Calu3 (cell line): ENCODE data around the gene COQ2. TPM values are rescaled to one million over a fixed set of nuclear protein-coding genes. Genes with fewer than 3 reads are reported as not detected.

Experiments used
- BruUV-seq: library from RNA; stranded (reverse); fragments of 400-500 nt; replicated peaks from 2 replicates; lab custom pipeline; 2021; lab: Mats Ljungman, UMichigan
- CTCF ChIA-PET: fragments of 300-600 bp; sonication (Branson Sonifier 250); formaldehyde crosslinking; loops from one replicate; lab custom pipeline; 2022; ENCODE audit warnings: antibody characterized with exemption; lab: Charles Lee
- DNase-seq: peaks from one replicate; pipeline ENCODE4 v3.0.0; 2022
- H3K27ac Mint-ChIP-seq: one replicate; pipeline ENCODE4 v1.8.0; 2022; ENCODE audit warnings: mixed read lengths; ENCODE audit not compliant: unreplicated experiment
- H3K27me3 Mint-ChIP-seq: one replicate; pipeline ENCODE4 v1.8.0; 2022; ENCODE audit warnings: mixed read lengths; ENCODE audit not compliant: unreplicated experiment
- H3K36me3 Mint-ChIP-seq: one replicate; pipeline ENCODE4 v1.8.0; 2022; ENCODE audit warnings: mild to moderate bottlenecking, moderate library complexity, mixed read lengths; ENCODE audit not compliant: insufficient read depth, unreplicated experiment
- H3K4me1 Mint-ChIP-seq: one replicate; pipeline ENCODE4 v1.8.0; 2022; ENCODE audit warnings: mild to moderate bottlenecking, low read depth, mixed read lengths; ENCODE audit not compliant: unreplicated experiment
- H3K4me3 Mint-ChIP-seq: one replicate; pipeline ENCODE4 v1.8.0; 2022; ENCODE audit warnings: mild to moderate bottlenecking, low read depth, moderate library complexity, mixed read lengths; ENCODE audit not compliant: unreplicated experiment
- H3K9me3 Mint-ChIP-seq: one replicate; pipeline ENCODE4 v1.8.0; 2022; ENCODE audit warnings: low read depth, mixed read lengths; ENCODE audit not compliant: unreplicated experiment
- intact Hi-C: fragments of 100-400 bp; cut with micrococcal nuclease; formaldehyde crosslinking; loops from one replicate; pipeline ENCODE4 v1.10.0; 2022; ENCODE audit not compliant: unreplicated experiment
- total RNA-seq: library from RNA; stranded (reverse); gene quantifications from 2 replicates; pipeline ENCODE4 v1.2.3, GENCODE V29; 2022
- TF ChIP-seq, protein P1 (sequence below): fragments of 200-600 bp; IDR thresholded peaks from one replicate; pipeline ENCODE4 v1.8.0; 2022; ENCODE audit warnings: antibody characterized with exemption; ENCODE audit not compliant: unreplicated experiment

Gene COQ2
- total RNA-seq, 1 experiment from 2014 or later = 16.3 TPM

- CTCF ChIA-PET = no interaction called here
These were observed 33.1 kb upstream of the COQ2 start for GRCh38 chr4:83317671-83318070.

DNA sequence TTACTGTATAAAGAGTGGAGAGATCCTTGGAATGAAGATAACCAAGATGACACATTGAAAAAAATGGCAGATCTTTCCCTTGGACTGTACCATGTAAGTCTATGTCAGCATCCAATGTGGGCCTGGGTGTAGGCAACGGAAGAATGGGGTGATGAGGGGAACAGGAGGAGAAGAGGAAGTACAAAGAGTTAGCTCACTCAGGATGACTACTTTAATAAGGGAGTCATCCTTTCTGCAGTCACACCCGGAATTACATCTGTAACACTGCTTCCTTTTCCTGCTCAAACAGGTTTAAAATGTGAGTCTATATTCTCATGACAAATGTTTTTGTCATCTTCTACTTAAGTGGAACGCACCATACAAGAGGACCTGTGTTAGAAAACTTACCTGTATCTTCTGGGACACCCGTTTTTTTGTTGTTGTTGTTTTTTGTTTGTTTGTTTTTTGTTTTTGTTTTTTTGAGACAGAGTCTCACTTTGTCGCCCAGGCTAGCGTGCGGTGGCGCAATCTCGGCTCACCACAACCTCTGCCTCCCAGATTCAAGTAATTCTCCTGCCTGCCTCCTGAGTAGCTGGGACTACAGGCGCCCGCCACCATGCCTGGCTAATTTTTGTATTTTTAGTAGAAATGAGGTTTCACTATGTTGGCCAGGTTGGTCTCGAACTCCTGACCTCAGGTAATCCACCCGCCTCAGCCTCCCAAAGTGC is 32.0 kb upstream of the COQ2 start:
- intact Hi-C loops = no loop called here
- Mint-ChIP-seq H3K4me3 (no peak overlapping the region), H3K27ac (no peak overlapping the region), H3K4me1 (no peaks in the 10 kb centered on the region), H3K27me3 (no peaks in the 10 kb centered on the region), H3K36me3 (no peaks in the 10 kb centered on the region), H3K9me3 (no peaks in the 10 kb centered on the region)
- TF ChIP-seq, protein P1, sequence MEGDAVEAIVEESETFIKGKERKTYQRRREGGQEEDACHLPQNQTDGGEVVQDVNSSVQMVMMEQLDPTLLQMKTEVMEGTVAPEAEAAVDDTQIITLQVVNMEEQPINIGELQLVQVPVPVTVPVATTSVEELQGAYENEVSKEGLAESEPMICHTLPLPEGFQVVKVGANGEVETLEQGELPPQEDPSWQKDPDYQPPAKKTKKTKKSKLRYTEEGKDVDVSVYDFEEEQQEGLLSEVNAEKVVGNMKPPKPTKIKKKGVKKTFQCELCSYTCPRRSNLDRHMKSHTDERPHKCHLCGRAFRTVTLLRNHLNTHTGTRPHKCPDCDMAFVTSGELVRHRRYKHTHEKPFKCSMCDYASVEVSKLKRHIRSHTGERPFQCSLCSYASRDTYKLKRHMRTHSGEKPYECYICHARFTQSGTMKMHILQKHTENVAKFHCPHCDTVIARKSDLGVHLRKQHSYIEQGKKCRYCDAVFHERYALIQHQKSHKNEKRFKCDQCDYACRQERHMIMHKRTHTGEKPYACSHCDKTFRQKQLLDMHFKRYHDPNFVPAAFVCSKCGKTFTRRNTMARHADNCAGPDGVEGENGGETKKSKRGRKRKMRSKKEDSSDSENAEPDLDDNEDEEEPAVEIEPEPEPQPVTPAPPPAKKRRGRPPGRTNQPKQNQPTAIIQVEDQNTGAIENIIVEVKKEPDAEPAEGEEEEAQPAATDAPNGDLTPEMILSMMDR = no peak
- BruUV-seq = no TSS peak
- DNase-seq = no peak
- CTCF ChIA-PET = interaction anchor here (0.6 kb wide), 1 partner anchor 854 kb away, joined by 3 read pairs; no protein-coding TSS in a partner anchor

More at GRCh38 chr4:83317671-83318070, 33.1 kb upstream of the COQ2 start:
- no peak overlapping the region for H3K27ac Mint-ChIP-seq
- no peaks in the 10 kb centered on the region for H3K9me3 Mint-ChIP-seq
- H3K4me3 Mint-ChIP-seq = no peak overlapping the region
- no peaks in the 10 kb centered on the region for H3K27me3 Mint-ChIP-seq
- TF ChIP-seq, protein P1 = no peak
- no peaks in the 10 kb centered on the region for H3K36me3 Mint-ChIP-seq
- no peak for DNase-seq
- no peaks in the 10 kb centered on the region for H3K4me1 Mint-ChIP-seq
- no TSS peak for BruUV-seq
- intact Hi-C loops = no loop called here

GRCh38 chr4:83315341-83315870 is 30.8 kb upstream of the COQ2 start:
- no peak for DNase-seq
- CTCF ChIA-PET = no interaction called here

DNA sequence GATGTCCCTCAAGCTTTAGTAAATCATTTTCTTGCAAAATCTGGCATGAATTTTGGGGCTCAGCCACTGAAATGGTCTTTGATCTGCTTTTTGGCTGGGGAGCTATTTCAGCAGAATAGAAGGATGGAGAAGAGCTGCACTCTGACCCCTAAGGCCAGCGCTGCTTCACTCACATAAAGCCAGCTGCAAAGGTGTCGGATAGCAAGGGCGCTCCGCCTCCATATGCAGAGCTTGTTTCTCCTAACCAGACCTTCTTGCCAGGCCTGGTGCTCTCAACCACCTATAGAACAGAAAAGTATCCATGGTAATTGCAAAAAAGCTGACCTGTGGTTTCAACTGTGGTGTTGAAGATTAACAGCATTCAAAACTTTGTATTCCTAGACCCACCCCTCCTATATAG is 24.1 kb upstream of the COQ2 start:
- TF ChIP-seq, protein P1 = no peak
- Mint-ChIP-seq H3K27ac (no peak overlapping the region), H3K36me3 (no peaks in the 10 kb centered on the region), H3K4me1 (no peaks in the 10 kb centered on the region), H3K9me3 (no peaks in the 10 kb centered on the region), H3K27me3 (no peaks in the 10 kb centered on the region), H3K4me3 (no peak overlapping the region)
- CTCF ChIA-PET = no interaction called here
- intact Hi-C loops = no loop called here
- DNase-seq = no peak
- BruUV-seq = no TSS peak

More at GRCh38 chr4:83315341-83315870, 30.8 kb upstream of the COQ2 start:
- H3K36me3 Mint-ChIP-seq = no peaks in the 10 kb centered on the region
- no peak overlapping the region for H3K27ac Mint-ChIP-seq
- H3K9me3 Mint-ChIP-seq = no peaks in the 10 kb centered on the region
- no peak overlapping the region for H3K4me3 Mint-ChIP-seq
- TF ChIP-seq, protein P1 = no peak
- H3K4me1 Mint-ChIP-seq = no peaks in the 10 kb centered on the region
- H3K27me3 Mint-ChIP-seq = no peaks in the 10 kb centered on the region
- no TSS peak for BruUV-seq
- intact Hi-C loops = no loop called here
